ENCODE results near the gene CDC14C.

Gene CDC14C

GRCh38 chr7:48931481-48931880, 7.1 kb downstream of the CDC14C start:
- TF ChIP-seq SPI1 (IDR thresholded peaks at IDR 0.05; ENCODE audit: borderline replicate concordance, low read depth) (no peak), REST (IDR thresholded peaks at IDR 0.05; ENCODE audit: insufficient replicate concordance, low read depth) (no peak), POLR2AphosphoS5 (IDR thresholded peaks at IDR 0.05; ENCODE audit: low read depth) (no peak), GABPA (IDR thresholded peaks at IDR 0.05; ENCODE audit: low read depth) (no peak)
- TF ChIP-seq, protein P1, sequence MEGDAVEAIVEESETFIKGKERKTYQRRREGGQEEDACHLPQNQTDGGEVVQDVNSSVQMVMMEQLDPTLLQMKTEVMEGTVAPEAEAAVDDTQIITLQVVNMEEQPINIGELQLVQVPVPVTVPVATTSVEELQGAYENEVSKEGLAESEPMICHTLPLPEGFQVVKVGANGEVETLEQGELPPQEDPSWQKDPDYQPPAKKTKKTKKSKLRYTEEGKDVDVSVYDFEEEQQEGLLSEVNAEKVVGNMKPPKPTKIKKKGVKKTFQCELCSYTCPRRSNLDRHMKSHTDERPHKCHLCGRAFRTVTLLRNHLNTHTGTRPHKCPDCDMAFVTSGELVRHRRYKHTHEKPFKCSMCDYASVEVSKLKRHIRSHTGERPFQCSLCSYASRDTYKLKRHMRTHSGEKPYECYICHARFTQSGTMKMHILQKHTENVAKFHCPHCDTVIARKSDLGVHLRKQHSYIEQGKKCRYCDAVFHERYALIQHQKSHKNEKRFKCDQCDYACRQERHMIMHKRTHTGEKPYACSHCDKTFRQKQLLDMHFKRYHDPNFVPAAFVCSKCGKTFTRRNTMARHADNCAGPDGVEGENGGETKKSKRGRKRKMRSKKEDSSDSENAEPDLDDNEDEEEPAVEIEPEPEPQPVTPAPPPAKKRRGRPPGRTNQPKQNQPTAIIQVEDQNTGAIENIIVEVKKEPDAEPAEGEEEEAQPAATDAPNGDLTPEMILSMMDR (IDR thresholded peaks at IDR 0.05; ENCODE audit: insufficient read depth, low read length), result no peak
- no peaks in the 10 kb centered on the region for H3K27me3 ChIP-seq (ENCODE audit: insufficient read depth, poor library complexity, severe bottlenecking)
- no peak overlapping the region for H3K27ac ChIP-seq (replicated peaks)
- no peak for DNase-seq (ENCODE audit: low read depth in 1 of 2, low spot score in 1 of 2)
- no peak overlapping the region for H3K4me3 ChIP-seq (replicated peaks; ENCODE audit: insufficient read depth, low read length)

DNA sequence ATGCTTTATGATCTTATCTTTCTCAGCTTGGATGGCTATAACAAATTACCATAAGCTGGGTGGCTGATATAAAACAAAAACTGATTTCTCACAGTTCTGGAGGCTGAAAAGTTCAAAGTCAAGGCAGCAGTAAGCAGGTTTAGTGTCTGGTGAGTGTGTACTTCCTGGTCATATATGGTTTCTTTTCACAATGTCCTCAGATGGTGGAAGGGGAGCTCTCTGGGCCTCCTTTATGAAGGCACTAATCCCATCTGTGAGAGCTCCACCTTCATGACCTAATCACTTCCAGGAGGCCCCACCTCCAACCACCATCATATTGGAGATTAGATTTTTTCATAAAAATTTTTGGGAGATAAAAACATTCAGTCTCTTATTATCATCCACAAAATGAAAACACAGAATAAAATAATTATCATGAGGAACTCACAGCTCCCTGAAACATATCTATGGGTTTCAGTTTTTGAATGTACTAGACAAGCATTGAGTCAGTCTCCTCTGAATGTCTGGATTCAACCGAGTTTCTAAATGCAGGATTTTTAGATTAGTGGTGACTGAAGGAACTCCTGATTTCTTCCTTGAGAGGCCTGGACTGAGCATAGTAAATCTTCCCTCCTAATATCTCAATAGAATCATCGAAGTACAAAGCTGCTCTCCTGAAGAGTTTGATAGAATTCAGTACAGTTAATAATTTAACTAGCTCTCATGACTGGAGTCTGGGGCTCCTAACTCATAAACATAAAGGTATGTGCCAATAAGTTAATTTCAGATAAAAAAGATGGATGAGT, 8.0 kb downstream of the CDC14C start:
- H3K4me3 ChIP-seq (replicated peaks; ENCODE audit: insufficient read depth, low read length), result no peak overlapping the region
- no peak for DNase-seq (ENCODE audit: low read depth in 1 of 2, low spot score in 1 of 2)
- H3K27me3 ChIP-seq (ENCODE audit: insufficient read depth, poor library complexity, severe bottlenecking), result no peaks in the 10 kb centered on the region
- no peak overlapping the region for H3K27ac ChIP-seq (replicated peaks)
- TF ChIP-seq, protein P1 (IDR thresholded peaks at IDR 0.05; ENCODE audit: insufficient read depth, low read length), result no peak

DNA sequence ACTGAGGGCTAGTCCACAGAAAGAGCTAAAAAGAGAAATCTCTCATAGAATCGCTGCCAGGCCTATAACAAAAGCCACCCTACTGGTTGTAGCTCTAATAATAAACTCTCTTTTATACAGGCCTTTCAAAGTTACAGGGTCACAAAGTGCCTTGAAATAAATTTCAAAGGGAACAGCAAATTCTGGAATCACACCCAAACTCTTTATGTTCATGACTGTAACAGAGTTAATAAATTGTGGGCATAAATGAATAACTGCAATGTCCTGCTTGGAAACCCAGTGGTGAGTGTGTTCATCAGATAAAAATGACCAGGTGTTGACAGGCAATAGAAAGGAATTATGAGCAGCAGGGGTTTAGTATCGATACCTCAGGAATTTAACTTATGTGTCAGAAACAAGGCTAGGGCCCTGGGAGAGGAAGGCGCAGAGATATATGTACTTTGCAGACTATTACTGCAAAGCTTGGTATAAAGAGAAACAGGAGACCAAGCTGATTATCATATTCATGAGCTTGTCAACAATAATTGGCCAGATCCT, 9.3 kb downstream of the CDC14C start:
- Histone ChIP-seq H3K27ac (replicated peaks) (no peak overlapping the region), H3K4me3 (replicated peaks; ENCODE audit: insufficient read depth, low read length) (no peak overlapping the region), H3K27me3 (ENCODE audit: insufficient read depth, poor library complexity, severe bottlenecking) (no peaks in the 10 kb centered on the region)
- DNase-seq (ENCODE audit: low read depth in 1 of 2, low spot score in 1 of 2), result no peak
- no peak for TF ChIP-seq REST (IDR thresholded peaks at IDR 0.05; ENCODE audit: insufficient replicate concordance, low read depth)
- no peak for TF ChIP-seq POLR2AphosphoS5 (IDR thresholded peaks at IDR 0.05; ENCODE audit: low read depth)
- TF ChIP-seq, protein P1 (IDR thresholded peaks at IDR 0.05; ENCODE audit: insufficient read depth, low read length), result no peak
- TF ChIP-seq GABPA (IDR thresholded peaks at IDR 0.05; ENCODE audit: low read depth), result no peak
- no peak for TF ChIP-seq SPI1 (IDR thresholded peaks at IDR 0.05; ENCODE audit: borderline replicate concordance, low read depth)

Measured in HL-60 (cell line).